ENCODE measurements around the gene LSM5. TPM values are rescaled to one million over a fixed set of nuclear protein-coding genes. Genes with fewer than 3 reads are reported as not detected.

Gene LSM5
- total RNA-seq, 1 experiment from 2014 or later = 81.0 TPM

DNA sequence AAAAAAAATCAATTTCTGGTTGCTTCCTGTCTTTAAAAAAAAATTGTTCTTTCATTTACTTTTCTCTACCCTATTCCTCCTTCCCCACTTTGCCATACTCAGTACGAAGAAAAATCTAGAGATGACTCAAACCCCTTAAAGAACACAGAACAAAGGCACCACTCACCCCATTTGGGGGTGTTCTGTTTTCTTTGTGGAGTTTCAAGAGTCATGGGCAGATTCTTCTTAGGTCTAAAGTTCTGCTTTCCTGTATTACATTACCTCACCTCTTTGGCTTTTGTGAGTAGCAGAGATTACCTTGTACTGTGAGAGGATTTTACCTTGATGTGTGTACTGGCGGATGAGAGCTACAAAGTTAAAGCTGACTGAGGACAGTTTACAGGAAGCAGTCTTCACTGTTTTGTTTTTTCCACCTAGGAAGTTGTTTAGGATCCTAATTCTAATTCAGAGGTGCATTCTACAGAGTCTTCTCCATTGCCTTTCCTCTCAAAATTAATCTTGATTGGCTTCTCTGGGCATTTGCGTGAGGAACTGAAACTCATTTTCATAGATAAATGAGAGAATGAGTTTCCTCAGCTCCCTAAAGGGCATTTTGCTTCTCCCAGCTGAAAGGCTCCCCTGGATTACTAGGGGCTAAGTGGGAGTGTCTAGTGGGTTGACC lies 25.8 kb upstream of the LSM5 start:
- no peak for DNase-seq (ENCODE audit: low read depth, low spot score)
- CTCF ChIA-PET = no interaction called here
- H3K9me3 ChIP-seq (ENCODE audit: control insufficient read depth in 1 of 2, insufficient read depth in 1 of 2, low read depth in 1 of 2, low read length in 2 of 2) = peaks cover 16 to 18% of the 10 kb centered on the region in 2 experiments; a peak in 3 of 4 replicates
- H3K27me3 ChIP-seq (ENCODE audit: insufficient read depth, low read length) = no peaks in the 10 kb centered on the region
- no peak overlapping the region for H3K4me3 ChIP-seq (replicated peaks in 1 of 2; ENCODE audit: low read depth in 1 of 2, low read length in 2 of 2)
- ATAC-seq = no peak
- no peaks in the 10 kb centered on the region for H3K4me1 ChIP-seq (ENCODE audit: control insufficient read depth in 1 of 2, insufficient read depth in 2 of 2, low read length in 2 of 2)
- TF ChIP-seq, protein P1, sequence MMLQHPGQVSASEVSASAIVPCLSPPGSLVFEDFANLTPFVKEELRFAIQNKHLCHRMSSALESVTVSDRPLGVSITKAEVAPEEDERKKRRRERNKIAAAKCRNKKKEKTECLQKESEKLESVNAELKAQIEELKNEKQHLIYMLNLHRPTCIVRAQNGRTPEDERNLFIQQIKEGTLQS (IDR thresholded peaks at IDR 0.05) = no peak
- no peak for TF ChIP-seq YY1 (IDR thresholded peaks at IDR 0.05; ENCODE audit: extremely low read depth, insufficient replicate concordance, low read depth, low read length)
- TF ChIP-seq CTCF (IDR thresholded peaks at IDR 0.05 in 2 of 3, conservative IDR thresholded peaks at IDR 0.05 in 1 of 3; ENCODE audit: borderline replicate concordance in 1 of 3, insufficient read depth in 1 of 3, low read depth in 2 of 3, low read length in 2 of 3) = no peak
- no peak for TF ChIP-seq ZFX (IDR thresholded peaks at IDR 0.05)
- TF ChIP-seq JUND (IDR thresholded peaks at IDR 0.05) = no peak
- TF ChIP-seq RAD21 (IDR thresholded peaks at IDR 0.05; ENCODE audit: low read depth) = no peak
- TF ChIP-seq CEBPB (IDR thresholded peaks at IDR 0.05; ENCODE audit: low read depth) = no peak
- no peak for TF ChIP-seq EGR1 (IDR thresholded peaks at IDR 0.05; ENCODE audit: low read depth)
- TF ChIP-seq ZNF274 (IDR thresholded peaks at IDR 0.05; ENCODE audit: low read depth, low read length) = no peak
- no peak for TF ChIP-seq ELF1 (IDR thresholded peaks at IDR 0.05; ENCODE audit: borderline replicate concordance, low read depth)
- TF ChIP-seq ZBTB33 (IDR thresholded peaks at IDR 0.05; ENCODE audit: extremely low read depth, insufficient replicate concordance, low read length) = no peak
- TF ChIP-seq CBX3 (IDR thresholded peaks at IDR 0.05; ENCODE audit: low read depth) = no peak
- no peak for TF ChIP-seq SP1 (IDR thresholded peaks at IDR 0.05; ENCODE audit: low read depth)
- no peak for TF ChIP-seq FOSL1 (IDR thresholded peaks at IDR 0.05; ENCODE audit: low read depth)
- no peaks in the 10 kb centered on the region for H4K20me1 ChIP-seq (ENCODE audit: insufficient read depth)
- H3K79me2 ChIP-seq (ENCODE audit: insufficient read depth, low read length) = peaks cover 68% of the 10 kb centered on the region
- no TSS peak for BruUV-seq (replicated peaks)
- POLR2A ChIA-PET = no interaction called here
- H3K9ac ChIP-seq (ENCODE audit: low read length) = no peak overlapping the region
- RAD21 ChIA-PET (ENCODE audit: low non-redundant PET in 1 of 2, low total read pairs in 2 of 2, uncharacterized antibody in 2 of 2, unreplicated experiment in 2 of 2) = no interaction called here
- no peaks in the 10 kb centered on the region for H3K9me2 ChIP-seq (ENCODE audit: insufficient read depth)
- no peak overlapping the region for H3K27ac ChIP-seq (ENCODE audit: low read depth, low read length)
- no peak overlapping the region for H2AFZ ChIP-seq (ENCODE audit: low read depth, low read length, poor library complexity, severe bottlenecking)
- intact Hi-C loops (cut with micrococcal nuclease) = no loop called here
- peaks cover 0 to 19% of the 10 kb centered on the region in 2 experiments; a peak in 1 of 4 replicates for H3K36me3 ChIP-seq (ENCODE audit: control insufficient read depth in 1 of 2, insufficient read depth in 2 of 2, low read length in 2 of 2)
- no peak overlapping the region for H3K4me2 ChIP-seq (ENCODE audit: low read length)

Measured in HCT116 (cell line).